ENCODE data around the gene C4orf17. TPM values are rescaled to one million over a fixed set of nuclear protein-coding genes. Genes with fewer than 3 reads are reported as not detected.
"Not testable (repeated sequence)": the region's sequence is repeated elsewhere in the genome, so short reads cannot be mapped to it uniquely, and the experiment has no call there.

Gene C4orf17
- total RNA-seq, 1 donor from 2014 or later = not detected

GRCh38 chr4:99485212-99485611 lies 25.6 kb upstream of the C4orf17 start:
- DNase-seq = no peak
- Mint-ChIP-seq H3K27ac (no peak overlapping the region), H3K27me3 (peaks cover 4% of the 10 kb centered on the region), H3K9me3 (peaks cover 14% of the 10 kb centered on the region), H3K4me1 (no peaks in the 10 kb centered on the region), H3K36me3 (ENCODE audit: low read depth) (no peaks in the 10 kb centered on the region), H3K4me3 (no peak overlapping the region)
- intact Hi-C loops (cut with micrococcal nuclease) = no loop called here
- ChIA-PET CTCF (no interaction called here), POLR2A (no interaction called here)
- TF ChIP-seq CTCF (IDR thresholded peaks at IDR 0.05) = no peak
- ATAC-seq (ENCODE audit: low read depth) = no peak

DNA sequence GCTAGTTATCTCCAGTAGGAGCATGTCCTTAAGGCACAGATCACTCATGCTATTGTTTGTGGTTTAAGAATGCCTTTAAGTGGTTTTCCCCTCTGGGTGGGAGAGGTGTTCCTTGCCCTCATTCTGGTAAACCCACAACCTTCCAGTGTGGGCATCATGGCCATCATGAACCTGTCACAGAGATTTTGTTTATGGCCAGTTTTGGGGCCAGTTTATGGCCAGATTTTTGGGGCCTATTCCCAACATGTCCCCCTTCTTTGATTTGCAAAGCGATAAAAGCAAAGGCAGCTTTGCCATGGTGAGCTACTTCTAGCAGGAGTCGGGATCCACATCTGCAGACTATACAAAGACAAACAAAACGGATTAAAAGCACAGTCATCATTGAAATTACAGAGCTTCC lies 24.2 kb upstream of the C4orf17 start:
- DNase-seq; H3K36me3 Mint-ChIP-seq (ENCODE audit: low read depth); H3K27me3 Mint-ChIP-seq; H3K27ac Mint-ChIP-seq; ATAC-seq (ENCODE audit: low read depth); H3K4me1 Mint-ChIP-seq; H3K4me3 Mint-ChIP-seq; intact Hi-C loops (cut with micrococcal nuclease); CTCF ChIA-PET; POLR2A ChIA-PET: not testable (repeated sequence)
- H3K9me3 Mint-ChIP-seq = peaks cover 14% of the 10 kb centered on the region

DNA sequence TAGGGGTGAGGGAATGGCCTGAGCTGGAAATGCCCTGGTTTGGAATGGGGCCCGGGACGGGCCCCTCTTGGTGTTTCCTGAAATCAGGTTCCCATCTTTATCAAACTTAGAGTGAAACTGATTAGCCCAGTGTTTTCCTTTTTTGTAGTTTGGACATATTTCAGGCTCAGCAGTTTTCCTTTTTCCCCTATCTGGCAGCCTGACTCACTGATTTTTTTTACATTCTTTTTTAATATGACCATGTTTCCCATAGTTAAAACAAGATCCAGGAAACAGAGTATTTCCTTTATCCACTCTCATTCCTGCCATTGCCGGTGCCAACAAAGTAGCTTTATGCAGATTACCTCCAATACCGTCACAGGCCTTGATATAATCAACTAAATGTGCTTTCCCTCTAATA lies 20.5 kb upstream of the C4orf17 start:
- Mint-ChIP-seq H3K9me3 (peaks cover 19% of the 10 kb centered on the region), H3K36me3 (ENCODE audit: low read depth) (no peaks in the 10 kb centered on the region)
- CTCF ChIA-PET = no interaction called here

DNA sequence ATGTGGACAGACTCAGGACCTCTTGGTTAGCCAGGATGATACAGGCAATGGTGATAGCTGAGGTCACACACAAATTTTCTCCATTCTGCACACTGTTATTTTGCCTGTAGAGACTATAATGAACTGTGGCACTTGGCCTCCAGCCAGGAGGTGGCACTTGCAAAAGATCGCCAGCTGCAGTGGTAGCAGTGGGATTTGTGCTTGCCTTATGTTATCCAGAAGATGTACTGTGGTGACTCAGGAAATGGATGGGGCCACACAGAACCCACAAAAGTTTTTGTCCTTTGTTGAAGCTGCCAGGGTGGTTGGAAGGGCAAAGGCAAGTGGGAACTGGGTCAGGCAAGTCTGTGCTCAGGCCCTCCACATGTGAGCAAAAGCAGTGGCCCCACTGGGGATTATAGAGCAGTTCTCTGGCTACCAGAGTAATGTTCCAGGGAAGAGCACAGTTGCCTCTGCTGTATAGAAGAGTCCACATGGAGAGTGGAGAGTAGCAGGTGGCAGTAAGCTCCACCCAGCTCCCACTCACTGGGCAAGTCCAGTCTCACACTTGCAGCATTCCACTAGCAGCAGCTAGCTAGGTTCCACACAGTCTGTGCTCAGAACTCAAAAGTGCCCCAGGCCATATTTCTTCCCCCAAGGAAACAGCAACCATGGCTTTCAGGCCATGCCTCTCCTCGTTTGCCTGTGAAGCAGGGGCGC lies 5.9 kb upstream of the C4orf17 start:
- intact Hi-C loops (cut with micrococcal nuclease) = no loop called here
- ChIA-PET POLR2A (no interaction called here), CTCF (no interaction called here)
- H3K4me3 Mint-ChIP-seq = no peak overlapping the region
- H3K9me3 Mint-ChIP-seq = no peaks in the 10 kb centered on the region
- no peak for TF ChIP-seq CTCF (IDR thresholded peaks at IDR 0.05)
- DNase-seq (no peak), ATAC-seq (ENCODE audit: low read depth) (no peak)
- H3K27ac Mint-ChIP-seq = no peak overlapping the region
- H3K36me3 Mint-ChIP-seq (ENCODE audit: low read depth) = no peaks in the 10 kb centered on the region
- H3K27me3 Mint-ChIP-seq = peaks cover 6% of the 10 kb centered on the region
- no peaks in the 10 kb centered on the region for H3K4me1 Mint-ChIP-seq

More for the DNA sequence above, 20.5 kb upstream of the C4orf17 start:
- TF ChIP-seq CTCF (IDR thresholded peaks at IDR 0.05) = no peak
- POLR2A ChIA-PET = no interaction called here
- intact Hi-C loops (cut with micrococcal nuclease) = no loop called here
- H3K27ac Mint-ChIP-seq = no peak overlapping the region
- H3K4me1 Mint-ChIP-seq = no peaks in the 10 kb centered on the region
- peaks cover 4% of the 10 kb centered on the region for H3K27me3 Mint-ChIP-seq
- no peak for ATAC-seq (ENCODE audit: low read depth)
- no peak overlapping the region for H3K4me3 Mint-ChIP-seq
- DNase-seq = no peak

- ChIA-PET CTCF (no interaction called here), POLR2A (no interaction called here)
- ATAC-seq (ENCODE audit: low read depth) (no peak), DNase-seq (no peak)
- no peaks in the 10 kb centered on the region for H3K9me3 Mint-ChIP-seq
- peaks cover 11% of the 10 kb centered on the region for H3K27me3 Mint-ChIP-seq
- H3K36me3 Mint-ChIP-seq (ENCODE audit: low read depth) = no peaks in the 10 kb centered on the region
- intact Hi-C loops (cut with micrococcal nuclease) = no loop called here
- no peak overlapping the region for H3K4me3 Mint-ChIP-seq
- H3K27ac Mint-ChIP-seq = no peak overlapping the region
- TF ChIP-seq CTCF (IDR thresholded peaks at IDR 0.05) = no peak
- H3K4me1 Mint-ChIP-seq = no peaks in the 10 kb centered on the region
Measured at GRCh38 chr4:99506781-99507180, 4.0 kb upstream of the C4orf17 start.

DNA sequence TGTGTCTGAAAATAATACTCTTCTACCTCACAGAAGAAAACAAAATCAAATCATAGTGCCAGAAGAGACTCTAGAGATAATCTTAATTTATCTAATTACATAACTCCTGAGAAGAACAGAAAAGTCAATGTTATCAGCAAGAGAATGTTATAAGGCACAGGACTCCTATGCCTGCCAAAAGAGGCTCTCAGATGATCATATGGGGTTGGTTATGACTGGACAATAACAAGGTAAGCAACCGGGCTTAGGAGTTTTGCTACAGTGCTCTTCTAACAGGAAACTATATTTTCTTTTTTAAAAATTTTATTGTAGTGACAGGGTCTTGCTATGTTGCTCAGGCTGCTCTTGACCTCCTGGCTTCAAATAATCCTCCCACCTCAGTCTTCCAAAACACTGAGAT lies 3.5 kb upstream of the C4orf17 start:
- H3K4me3 Mint-ChIP-seq = no peak overlapping the region
- peaks cover 11% of the 10 kb centered on the region for H3K27me3 Mint-ChIP-seq
- no peaks in the 10 kb centered on the region for H3K36me3 Mint-ChIP-seq (ENCODE audit: low read depth)
- no peaks in the 10 kb centered on the region for H3K9me3 Mint-ChIP-seq
- ChIA-PET CTCF (no interaction called here), POLR2A (no interaction called here)
- DNase-seq (no peak), ATAC-seq (ENCODE audit: low read depth) (no peak)
- intact Hi-C loops (cut with micrococcal nuclease) = no loop called here
- no peak for TF ChIP-seq CTCF (IDR thresholded peaks at IDR 0.05)
- no peak overlapping the region for H3K27ac Mint-ChIP-seq
- H3K4me1 Mint-ChIP-seq = no peaks in the 10 kb centered on the region

All from activated B cell treated with CpG ODN at 0.5 μM for 24 hours (primary cell).